ENCODE measurements around the gene DNAJC1. TPM values are rescaled to one million over a fixed set of nuclear protein-coding genes. Genes with fewer than 3 reads are reported as not detected.

Gene DNAJC1
- total and polyA plus RNA-seq, 2 of the 8 experiments (the other 6 are each of a cell fraction or from before 2014, with no cell fraction given), result 6.8 to 14.8 TPM

- Histone ChIP-seq H3K18ac (ENCODE audit: extremely low read depth, low read length) (no peak overlapping the region), H3K9me3 (ENCODE audit: insufficient read depth in 2 of 2, low read depth in 1 of 2, low read length in 1 of 2) (no peaks in the 10 kb centered on the region), H3K4me3 (ENCODE audit: extremely low read depth in 1 of 4, insufficient read depth in 2 of 4, low read depth in 3 of 4, low read length in 4 of 4) (peak overlapping the region in 1 of 4 experiments; percentile 43; a peak in 2 of 8 replicates), H3K9ac (replicated peaks in 1 of 4; ENCODE audit: extremely low read depth in 1 of 4, low read depth in 3 of 4, low read length in 3 of 4) (peak overlapping the region in 2 of 4 experiments; percentile 35 to 48; a peak in 3 of 7 replicates), H3K27me3 (replicated peaks in 1 of 4; ENCODE audit: control insufficient read depth in 3 of 4, extremely low read depth in 1 of 4, insufficient read depth in 3 of 4, low read length in 3 of 4) (no peaks in the 10 kb centered on the region), H3K27ac (ENCODE audit: low read depth, low read length) (peak overlapping the region; percentile 71; the same call in 1 of the 2 replicates), H2BK12ac (ENCODE audit: low read depth, low read length) (no peak overlapping the region), H2AFZ (ENCODE audit: low read length) (peak overlapping the region; percentile 81), H4K20me1 (replicated peaks in 1 of 2; ENCODE audit: control insufficient read depth in 1 of 2, insufficient read depth in 2 of 2, low read length in 2 of 2) (no peaks in the 10 kb centered on the region), H2BK15ac (ENCODE audit: low read length) (no peak overlapping the region), H3K4ac (replicated peaks; ENCODE audit: insufficient read length, low read depth, low read length) (no peak overlapping the region), H3K36me3 (ENCODE audit: control insufficient read depth in 2 of 4, insufficient read depth in 4 of 4, low read length in 3 of 4) (no peaks in the 10 kb centered on the region), H2BK120ac (replicated peaks; ENCODE audit: low read depth, low read length) (no peak overlapping the region), H4K5ac (ENCODE audit: insufficient read length, low read depth, low read length) (peak overlapping the region; percentile 16), H3K14ac (ENCODE audit: insufficient read length) (no peak overlapping the region), H4K8ac (ENCODE audit: extremely low read depth, insufficient read depth, low read length) (no peak overlapping the region), H3K23me2 (ENCODE audit: low read depth, low read length) (no peaks in the 10 kb centered on the region; the same call in 1 of the 2 replicates), H4K91ac (replicated peaks; ENCODE audit: insufficient read length, low read length) (no peak overlapping the region), H3K4me1 (replicated peaks in 1 of 4; ENCODE audit: control insufficient read depth in 3 of 4, insufficient read depth in 4 of 4, low read length in 3 of 4) (peaks cover 0 to 10% (median 5%) of the 10 kb centered on the region in 4 experiments; a peak in 4 of 7 replicates), H3K23ac (ENCODE audit: insufficient read length) (no peak overlapping the region), H2BK5ac (ENCODE audit: low read depth, low read length) (no peak overlapping the region), H2AK5ac (ENCODE audit: low read depth, low read length) (no peak overlapping the region), H2BK20ac (ENCODE audit: low read length) (no peak overlapping the region), H3K79me1 (ENCODE audit: low read depth, low read length) (no peaks in the 10 kb centered on the region), H3K56ac (replicated peaks; ENCODE audit: insufficient read length, low read depth, low read length) (no peak overlapping the region), H3K79me2 (ENCODE audit: control insufficient read depth in 1 of 2, insufficient read depth in 2 of 2, low read length in 2 of 2) (peaks cover 0 to 15% of the 10 kb centered on the region in 2 experiments; a peak in 1 of 4 replicates), H3K4me2 (ENCODE audit: insufficient read depth in 1 of 2, low read depth in 2 of 2, low read length in 2 of 2) (peak overlapping the region; percentile 54 to 61)
- 70% methylated on average over 2 of the region's 2 CpGs; no CpG with 5 or more reads in 1 of the 2 experiments for WGBS, 2 experiments (ENCODE audit: extremely low coverage in 1 of 2, insufficient coverage in 1 of 2, insufficient read length in 1 of 2, insufficient replicate concordance in 2 of 2, low coverage in 1 of 2, low lambda C conversion rate in 2 of 2, missing lambda C conversion rate in 1 of 2)
- ChIA-PET POLR2A (ENCODE audit: partially characterized antibody) (interaction anchor here (1.1 kb wide), 1 partner anchor 11 kb away, joined by 4 read pairs; no protein-coding TSS in a partner anchor), CTCF (ENCODE audit: partially characterized antibody) (interaction anchor here (0.7 to 1.1 kb wide), 3 partner anchors 11 to 135 kb away, joined by 3 read pairs; no protein-coding TSS in a partner anchor)
- FAIRE-seq (no peak), DNase-seq (ENCODE audit: low read depth in 1 of 2, low spot score in 2 of 2) (no peak)
- TF ChIP-seq RBBP5 (IDR thresholded peaks at IDR 0.05; ENCODE audit: borderline replicate concordance, low read depth, low read length) (no peak), TCF12 (IDR thresholded peaks at IDR 0.05; ENCODE audit: low read depth, low read length) (no peak)
Observed at GRCh38 chr10:21976280-21976679, 27.2 kb downstream of the DNAJC1 start.
